ENCODE data around the gene ZNF423. TPM values are rescaled to one million over a fixed set of nuclear protein-coding genes. Genes with fewer than 3 reads are reported as not detected.

ZNF423 gene
- total and polyA plus RNA-seq, 2 experiments from 2014 or later = 0.43 to 0.49 TPM

- H3K4me2 ChIP-seq (ENCODE audit: unreplicated experiment) = no peak overlapping the region
- no peak for DNase-seq
- H3K27ac ChIP-seq = no peak overlapping the region
- no peak overlapping the region for H3K9ac ChIP-seq
- H3K4me3 ChIP-seq = no peak overlapping the region
- H2AFZ ChIP-seq = no peak overlapping the region
- H3K27me3 ChIP-seq (replicated peaks; ENCODE audit: insufficient read depth) = no peaks in the 10 kb centered on the region; the same call in 1 of the 2 replicates
- no peaks in the 10 kb centered on the region for H3K36me3 ChIP-seq (ENCODE audit: low read depth)
- TF ChIP-seq EZH2 (IDR thresholded peaks at IDR 0.05; ENCODE audit: insufficient read depth, poor library complexity, severe bottlenecking) = no peak
- no peak for TF ChIP-seq EZH2phosphoT487 (IDR thresholded peaks at IDR 0.05; ENCODE audit: insufficient read depth, low read depth)
- H3K4me1 ChIP-seq (ENCODE audit: insufficient read depth) = no peaks in the 10 kb centered on the region
- no peaks in the 10 kb centered on the region for H3K9me2 ChIP-seq (ENCODE audit: insufficient read depth)
- H4K20me1 ChIP-seq (ENCODE audit: insufficient read depth) = no peaks in the 10 kb centered on the region
- H3F3A ChIP-seq (ENCODE audit: insufficient read depth) = no peaks in the 10 kb centered on the region
- WGBS, 2 experiments (ENCODE audit: low coverage in 1 of 2, low lambda C conversion rate in 2 of 2, missing lambda C conversion rate in 2 of 2) = 71 to 74% methylated on average over 12 of the region's 12 CpGs
- H3K79me2 ChIP-seq (ENCODE audit: insufficient read depth) = no peaks in the 10 kb centered on the region
- in situ Hi-C loops (cut with MboI) = no loop called here
- no peaks in the 10 kb centered on the region for H3K9me3 ChIP-seq (ENCODE audit: low read depth)
Observed at GRCh38 chr16:49594685-49595498, 261.0 kb downstream of the ZNF423 start.

DNA sequence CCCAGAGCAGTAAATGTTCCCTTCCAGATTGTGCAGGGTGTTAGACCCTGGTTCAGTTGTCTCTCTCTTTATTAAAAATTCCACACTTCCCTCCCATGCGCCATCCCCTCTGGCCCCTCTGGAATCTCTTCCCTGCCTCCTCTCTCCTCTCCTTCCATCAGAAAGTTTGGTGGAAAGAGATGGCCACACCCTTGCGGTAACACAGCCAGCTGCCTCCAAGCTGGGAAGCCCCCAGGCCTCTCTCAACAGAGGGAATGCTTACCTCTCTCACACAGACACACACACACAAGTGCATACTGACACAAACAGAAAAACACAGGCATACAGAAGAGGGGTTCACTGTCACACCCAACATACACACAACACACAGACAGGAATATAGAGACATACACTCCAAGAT is 261.8 kb downstream of the ZNF423 start:
- H4K20me1 ChIP-seq (ENCODE audit: insufficient read depth) = no peaks in the 10 kb centered on the region
- no peaks in the 10 kb centered on the region for H3K36me3 ChIP-seq (ENCODE audit: low read depth)
- no peak overlapping the region for H3K4me3 ChIP-seq
- no peak for DNase-seq
- no peaks in the 10 kb centered on the region; the same call in 1 of the 2 replicates for H3K27me3 ChIP-seq (replicated peaks; ENCODE audit: insufficient read depth)
- in situ Hi-C loops (cut with MboI) = no loop called here
- no peaks in the 10 kb centered on the region for H3K4me1 ChIP-seq (ENCODE audit: insufficient read depth)
- no peaks in the 10 kb centered on the region for H3K79me2 ChIP-seq (ENCODE audit: insufficient read depth)
- no peaks in the 10 kb centered on the region for H3K9me2 ChIP-seq (ENCODE audit: insufficient read depth)
- WGBS, 2 experiments (ENCODE audit: low coverage in 1 of 2, low lambda C conversion rate in 2 of 2, missing lambda C conversion rate in 2 of 2) = 22 to 24% methylated on average over 2 of the region's 2 CpGs
- no peaks in the 10 kb centered on the region for H3K9me3 ChIP-seq (ENCODE audit: low read depth)
- no peak overlapping the region for H3K27ac ChIP-seq
- H2AFZ ChIP-seq = no peak overlapping the region
- TF ChIP-seq EZH2phosphoT487 (IDR thresholded peaks at IDR 0.05; ENCODE audit: insufficient read depth, low read depth) = no peak
- no peak for TF ChIP-seq EZH2 (IDR thresholded peaks at IDR 0.05; ENCODE audit: insufficient read depth, poor library complexity, severe bottlenecking)
- no peaks in the 10 kb centered on the region for H3F3A ChIP-seq (ENCODE audit: insufficient read depth)
- no peak overlapping the region for H3K9ac ChIP-seq
- H3K4me2 ChIP-seq (ENCODE audit: unreplicated experiment) = no peak overlapping the region

- WGBS, 2 experiments (ENCODE audit: low coverage in 1 of 2, low lambda C conversion rate in 2 of 2, missing lambda C conversion rate in 2 of 2) = 51 to 63% methylated on average over 8 of the region's 8 CpGs
- no peaks in the 10 kb centered on the region for H3K9me2 ChIP-seq (ENCODE audit: insufficient read depth)
- in situ Hi-C loops (cut with MboI) = no loop called here
- H3K4me3 ChIP-seq = no peak overlapping the region
- H3F3A ChIP-seq (ENCODE audit: insufficient read depth) = no peaks in the 10 kb centered on the region
- no peaks in the 10 kb centered on the region for H3K79me2 ChIP-seq (ENCODE audit: insufficient read depth)
- DNase-seq = no peak
- no peak overlapping the region for H3K9ac ChIP-seq
- H2AFZ ChIP-seq = no peak overlapping the region
- no peaks in the 10 kb centered on the region for H4K20me1 ChIP-seq (ENCODE audit: insufficient read depth)
- H3K27me3 ChIP-seq (replicated peaks; ENCODE audit: insufficient read depth) = no peaks in the 10 kb centered on the region; the same call in 1 of the 2 replicates
- TF ChIP-seq EZH2phosphoT487 (IDR thresholded peaks at IDR 0.05; ENCODE audit: insufficient read depth, low read depth) = no peak
- no peak for TF ChIP-seq EZH2 (IDR thresholded peaks at IDR 0.05; ENCODE audit: insufficient read depth, poor library complexity, severe bottlenecking)
- H3K4me2 ChIP-seq (ENCODE audit: unreplicated experiment) = no peak overlapping the region
- no peaks in the 10 kb centered on the region for H3K36me3 ChIP-seq (ENCODE audit: low read depth)
- H3K4me1 ChIP-seq (ENCODE audit: insufficient read depth) = no peaks in the 10 kb centered on the region
- no peaks in the 10 kb centered on the region for H3K9me3 ChIP-seq (ENCODE audit: low read depth)
- no peak overlapping the region for H3K27ac ChIP-seq
Observed at GRCh38 chr16:49593424-49594040, 262.4 kb downstream of the ZNF423 start.

DNA sequence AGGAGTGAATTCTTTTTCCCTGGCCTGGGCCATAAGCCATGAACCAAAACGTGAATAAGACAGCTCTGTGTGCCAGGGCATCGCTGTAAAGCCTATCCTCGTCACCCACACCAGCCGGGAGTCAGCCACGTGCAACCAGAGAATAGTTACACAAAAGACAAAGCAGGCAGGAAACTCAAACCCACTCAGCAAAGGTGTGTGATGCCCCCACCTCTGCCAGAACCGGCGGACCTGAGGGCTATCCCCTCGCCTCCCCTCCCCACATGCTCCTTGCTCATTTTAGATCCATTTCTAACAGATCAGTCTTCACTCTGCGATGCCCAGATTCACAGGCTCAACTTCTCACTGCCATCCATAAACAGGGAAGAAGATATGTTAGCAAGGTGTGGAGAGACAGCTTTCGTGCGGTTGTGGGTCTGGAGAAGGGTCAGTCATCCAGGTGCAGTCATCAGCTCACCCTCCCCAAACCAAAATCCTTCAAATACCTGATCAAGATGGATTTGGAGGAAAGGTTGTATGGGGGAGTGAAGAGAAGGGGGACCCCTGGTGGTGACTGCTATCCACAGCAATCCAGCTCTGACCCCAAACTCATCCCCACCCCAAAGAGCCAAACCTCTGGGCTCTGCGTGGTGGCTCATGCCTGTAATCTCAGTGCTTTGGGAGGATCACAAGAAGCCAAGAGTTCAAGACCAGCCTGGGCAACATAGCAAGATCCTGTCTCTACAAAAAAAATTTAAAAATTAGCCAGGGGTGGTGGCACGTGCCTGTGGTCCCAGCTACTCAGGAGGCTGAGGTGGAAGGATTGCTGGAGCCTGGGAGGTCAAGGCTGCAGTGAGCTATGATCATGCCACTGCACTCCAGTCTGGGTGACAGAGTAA is 263.1 kb downstream of the ZNF423 start:
- in situ Hi-C loops (cut with MboI) = no loop called here
- Histone ChIP-seq H3K4me2 (ENCODE audit: unreplicated experiment) (no peak overlapping the region), H2AFZ (no peak overlapping the region), H3K4me3 (no peak overlapping the region), H3K4me1 (ENCODE audit: insufficient read depth) (no peaks in the 10 kb centered on the region), H3K36me3 (ENCODE audit: low read depth) (no peaks in the 10 kb centered on the region), H3K27ac (no peak overlapping the region), H3K9ac (no peak overlapping the region), H3K9me3 (ENCODE audit: low read depth) (no peaks in the 10 kb centered on the region), H3F3A (ENCODE audit: insufficient read depth) (no peaks in the 10 kb centered on the region), H4K20me1 (ENCODE audit: insufficient read depth) (no peaks in the 10 kb centered on the region), H3K79me2 (ENCODE audit: insufficient read depth) (no peaks in the 10 kb centered on the region), H3K9me2 (ENCODE audit: insufficient read depth) (no peaks in the 10 kb centered on the region), H3K27me3 (replicated peaks; ENCODE audit: insufficient read depth) (no peaks in the 10 kb centered on the region; the same call in 1 of the 2 replicates)
- 33 to 37% methylated on average over 13 of the region's 13 CpGs for WGBS, 2 experiments (ENCODE audit: low coverage in 1 of 2, low lambda C conversion rate in 2 of 2, missing lambda C conversion rate in 2 of 2)
- TF ChIP-seq EZH2phosphoT487 (IDR thresholded peaks at IDR 0.05; ENCODE audit: insufficient read depth, low read depth) = no peak
- no peak for TF ChIP-seq EZH2 (IDR thresholded peaks at IDR 0.05; ENCODE audit: insufficient read depth, poor library complexity, severe bottlenecking)
- DNase-seq = peak; percentile 41

All from GM23248 (cell line).